ENCODE measurements around the gene MYO1G. TPM values are rescaled to one million over a fixed set of nuclear protein-coding genes. Genes with fewer than 3 reads are reported as not detected.

MYO1G gene
- total and polyA plus RNA-seq, 9 of the 15 experiments (the other 6 are each of a cell fraction or from before 2014, with no cell fraction given) = 0.03 to 0.62 (median 0.13) TPM; not detected in 1

- TF ChIP-seq POLR2B (IDR thresholded peaks at IDR 0.05; ENCODE audit: low read depth, partially characterized antibody) (no peak), ZSCAN32 (CRISPR knock-in tag; IDR thresholded peaks at IDR 0.05) (no peak), JUNB (CRISPR knock-in tag; conservative IDR thresholded peaks at IDR 0.05) (no peak), SAFB (IDR thresholded peaks at IDR 0.05; ENCODE audit: borderline replicate concordance, low read depth, low read length) (no peak), KLF10 (CRISPR knock-in tag; IDR thresholded peaks at IDR 0.05) (no peak), ZNF311 (CRISPR knock-in tag; IDR thresholded peaks at IDR 0.05) (no peak), NFIC (IDR thresholded peaks at IDR 0.05) (no peak), CREB3L1 (IDR thresholded peaks at IDR 0.05; ENCODE audit: borderline replicate concordance, low read depth) (0 out of 2 replicates have a peak, but pooled peaks have one; percentile 23), EP300 (IDR thresholded peaks at IDR 0.05; ENCODE audit: low read length) (no peak), AFF1 (IDR thresholded peaks at IDR 0.05; ENCODE audit: low read depth in 1 of 2, partially characterized antibody in 2 of 2) (no peak), NR4A1 (CRISPR knock-in tag; IDR thresholded peaks at IDR 0.05) (no peak), NR4A1 (tag; IDR thresholded peaks at IDR 0.05) (no peak), TCF15 (CRISPR knock-in tag; IDR thresholded peaks at IDR 0.05) (no peak), SMARCA4 (IDR thresholded peaks at IDR 0.05) (peak; percentile 16; the same call in 1 of the 2 replicates), JUN (IDR thresholded peaks at IDR 0.05; ENCODE audit: borderline replicate concordance, low read depth, low read length) (peak; percentile 61; the same call in 1 of the 2 replicates), JUN (CRISPR knock-in tag; IDR thresholded peaks at IDR 0.05; ENCODE audit: borderline replicate concordance) (no peak), NBN (IDR thresholded peaks at IDR 0.05; ENCODE audit: low read depth) (no peak), DMBX1 (CRISPR knock-in tag; IDR thresholded peaks at IDR 0.05; ENCODE audit: borderline replicate concordance) (no peak), NR2C1 (IDR thresholded peaks at IDR 0.05) (no peak), NR2C1 (tag; IDR thresholded peaks at IDR 0.05) (no peak), SMC3 (conservative IDR thresholded peaks at IDR 0.05; ENCODE audit: insufficient read depth, low read depth, low read length) (no peak), ATF7 (IDR thresholded peaks at IDR 0.05) (peak; percentile 92), ESRRA (IDR thresholded peaks at IDR 0.05; ENCODE audit: borderline replicate concordance, low read depth) (no peak), MBD1 (CRISPR knock-in tag; IDR thresholded peaks at IDR 0.05) (no peak)
Measured at GRCh38 chr7:44959433-44959951, 19.3 kb downstream of the MYO1G start (continued).
